Embryonic facial prominence (tissue), 1 donor: Measurements from ENCODE around the gene LURAP1L.
A peak's percentile ranks its signal among the peaks of the same experiment; 100 is the strongest.

Experiments used
- DNase-seq: peaks from one replicate; pipeline ENCODE4 v3.0.0-alpha.2; 2016; ENCODE audit errors: extremely low spot score

The LURAP1L gene

DNA sequence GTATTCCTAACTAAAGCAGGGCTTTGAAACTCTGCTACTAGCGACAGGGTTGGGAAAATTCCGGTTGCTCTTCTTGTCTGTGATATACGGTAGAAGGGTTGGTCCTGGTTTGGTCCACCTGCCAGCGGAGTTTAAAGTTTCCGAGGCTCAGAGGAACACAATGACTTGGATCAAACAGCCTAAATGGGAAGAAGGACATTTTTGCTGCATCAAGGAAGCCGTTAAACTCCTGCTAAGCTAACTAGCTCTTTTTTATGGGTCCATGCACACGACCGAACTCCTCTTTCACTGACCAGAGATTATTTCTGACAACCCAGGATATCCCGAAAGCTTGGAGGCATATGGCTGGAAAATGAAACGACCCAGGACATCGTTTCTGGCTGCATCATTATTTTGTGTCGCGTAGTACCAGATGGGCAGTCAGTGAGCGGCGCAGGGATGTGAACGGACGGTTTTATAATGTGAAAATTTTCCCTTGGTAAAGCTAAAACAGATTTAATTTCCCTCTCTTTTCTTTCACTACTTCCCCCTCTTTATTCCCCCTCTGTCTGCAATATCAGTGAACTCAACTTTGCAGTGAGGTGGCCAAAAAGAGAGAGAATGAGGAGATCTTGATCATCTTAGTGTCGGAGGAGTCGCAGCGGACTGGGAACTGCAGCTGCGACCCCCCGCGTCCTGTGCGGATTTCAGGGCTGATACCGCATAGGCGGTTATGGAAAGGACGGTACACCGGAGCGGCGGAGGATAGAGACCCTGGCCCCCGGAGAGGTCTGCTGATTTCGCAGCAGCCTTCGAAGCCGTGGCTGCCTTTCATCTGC is at the start of gene LURAP1L:
Gene LURAP1L, plus strand, starts transcription at position 160 of the 818 bp plus-strand sequence. CDS start 696 bp downstream, outside the sequence.
- DNase-seq = peak; percentile 44

DNA sequence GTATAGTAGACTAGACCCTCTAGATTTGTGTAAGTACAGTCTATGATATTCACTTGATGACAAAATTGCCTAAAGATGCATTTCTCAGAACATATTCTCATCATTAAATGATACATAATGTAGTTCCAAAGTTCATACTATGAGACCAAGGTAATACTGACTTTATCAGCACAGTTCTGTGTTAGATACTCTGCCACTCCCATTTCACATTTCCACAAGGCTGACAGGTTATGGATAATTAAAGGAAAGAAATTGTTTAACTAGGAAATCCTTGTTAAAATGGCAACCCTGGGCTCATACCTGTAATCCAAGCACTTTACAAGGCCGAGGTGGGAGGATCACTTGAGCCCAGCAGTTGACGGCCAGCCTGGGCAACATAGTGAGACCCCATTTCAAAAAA is 48.0 kb upstream of the LURAP1L start:
- no peak for DNase-seq

GRCh38 chr9:12730198-12730597 is 44.6 kb upstream of the LURAP1L start:
- DNase-seq = no peak

DNA sequence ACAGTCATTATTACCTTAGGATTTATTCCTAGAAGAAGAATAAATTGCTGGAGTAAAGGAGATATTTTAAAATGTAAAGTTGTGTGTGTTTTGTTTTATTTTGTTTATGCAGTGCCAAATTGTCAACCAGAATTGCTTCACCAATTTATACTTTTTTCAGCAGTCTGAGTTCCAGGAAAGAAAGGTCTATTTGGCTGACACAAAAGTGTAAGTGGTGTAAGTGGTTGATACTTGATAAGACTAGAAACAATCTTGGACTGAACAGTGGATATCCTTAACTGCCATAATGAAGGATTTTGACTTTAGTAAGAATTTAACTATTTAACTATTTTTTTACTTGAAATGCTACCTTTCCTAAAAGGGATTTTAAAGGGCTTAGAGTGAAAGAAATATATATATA is 43.9 kb upstream of the LURAP1L start:
- no peak for DNase-seq

DNA sequence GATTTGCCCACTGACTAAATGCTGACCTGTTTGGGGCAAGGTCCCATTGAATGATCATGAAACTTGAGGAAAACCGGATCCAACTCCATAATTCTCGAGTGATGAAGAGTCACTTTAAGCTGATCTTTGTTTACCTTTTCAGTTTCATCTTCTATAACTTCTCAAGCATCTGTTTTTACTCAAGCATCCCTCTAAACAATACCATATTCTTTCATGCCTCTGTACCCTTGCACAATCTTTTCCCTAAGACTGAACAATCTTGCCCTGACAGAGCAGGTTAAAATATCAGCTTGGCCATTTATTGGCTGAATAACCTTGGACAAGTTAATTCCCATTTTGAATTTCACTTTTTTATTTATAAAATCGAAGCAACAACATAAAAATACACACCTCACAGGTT is 41.8 kb upstream of the LURAP1L start:
- DNase-seq = no peak

DNA sequence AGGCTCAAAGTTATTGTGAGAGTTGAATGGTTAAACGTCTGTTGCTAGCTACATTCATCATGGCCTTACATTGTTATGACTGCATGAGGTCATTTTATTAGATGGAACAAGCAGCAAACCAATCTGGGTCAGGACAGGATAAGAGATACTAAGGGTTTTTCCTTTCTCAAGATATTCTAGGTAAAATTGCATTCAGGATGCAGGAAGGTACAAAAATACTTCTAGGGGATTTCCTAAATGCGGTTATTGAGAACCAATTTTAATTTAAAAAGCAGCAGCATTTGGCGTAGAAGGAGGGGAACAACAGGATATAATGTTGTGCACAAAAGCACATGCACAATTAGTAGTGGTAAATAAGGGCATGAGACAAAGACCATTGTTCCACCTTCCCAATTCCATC is 39.2 kb upstream of the LURAP1L start:
- DNase-seq = no peak

DNA sequence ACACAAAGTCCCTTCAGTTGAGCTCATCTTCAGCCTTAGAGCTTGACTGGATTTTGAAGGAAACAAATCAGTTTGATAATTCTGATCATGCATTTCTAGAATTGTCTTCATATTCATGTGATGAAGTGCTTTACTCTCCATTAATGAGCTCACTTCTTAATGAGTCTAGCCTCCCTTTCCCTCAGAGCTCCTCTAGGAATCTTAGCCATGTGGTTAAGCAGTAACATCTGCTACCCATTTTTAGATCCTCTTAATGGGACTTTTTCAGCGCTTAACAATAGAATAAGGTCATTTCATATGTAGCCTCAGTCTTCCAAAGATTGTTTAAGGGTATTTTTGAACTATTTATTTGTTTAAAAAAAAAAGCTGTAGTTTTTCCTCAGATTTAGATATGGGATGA is 36.9 kb upstream of the LURAP1L start:
- DNase-seq = no peak

DNA sequence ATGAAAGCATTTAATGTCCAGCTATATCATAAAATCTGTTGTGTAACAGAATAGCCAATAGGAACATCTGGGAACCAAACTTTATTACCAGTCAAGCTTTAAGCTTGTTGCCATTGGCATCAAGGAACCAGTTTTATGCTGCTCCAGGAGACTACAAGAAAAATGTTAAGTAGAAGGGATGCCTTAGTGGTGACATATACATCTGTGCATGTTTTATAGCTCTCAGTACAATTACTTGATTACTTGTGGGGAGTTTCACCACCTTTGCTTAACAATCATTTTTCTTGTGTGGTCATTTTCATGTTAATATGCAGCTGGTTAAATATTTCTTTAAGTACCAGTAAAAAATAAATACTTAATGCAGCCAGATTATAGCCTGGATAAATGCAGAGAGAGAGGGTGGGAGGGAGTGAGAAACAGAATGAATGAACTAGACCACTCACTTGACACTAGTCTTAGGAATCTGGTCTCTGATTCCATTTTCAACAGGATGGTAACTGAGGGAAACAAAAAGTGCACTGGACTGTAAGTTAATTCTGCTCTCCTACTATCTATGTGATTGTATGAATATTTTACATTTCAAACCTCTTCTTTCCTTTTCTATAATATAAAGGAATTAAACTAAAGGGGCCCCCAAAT is 35.7 kb upstream of the LURAP1L start:
- no peak for DNase-seq

DNA sequence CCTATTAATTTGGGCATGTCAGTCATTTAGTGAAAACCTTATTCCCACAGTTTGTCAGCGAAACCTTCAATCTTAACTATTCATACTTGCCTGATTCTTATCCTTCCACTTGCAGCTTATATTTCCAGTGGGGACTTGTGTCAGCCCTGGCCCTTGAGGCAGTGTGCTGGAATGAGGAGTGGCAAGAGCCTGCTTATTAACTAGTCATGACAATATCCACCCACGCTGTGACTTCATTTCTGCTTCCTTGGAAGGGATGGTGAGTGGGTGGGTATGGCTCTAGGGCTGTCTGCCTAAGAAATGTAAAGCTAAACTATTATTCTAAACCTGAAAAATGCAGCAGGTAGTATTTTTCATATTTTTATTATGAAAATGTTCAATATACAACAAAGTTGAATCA is 34.0 kb upstream of the LURAP1L start:
- no peak for DNase-seq

GRCh38 chr9:12748016-12748415 is 26.8 kb upstream of the LURAP1L start:
- no peak for DNase-seq

- no peak for DNase-seq
Measured at GRCh38 chr9:12748954-12749353, 25.9 kb upstream of the LURAP1L start.

DNA sequence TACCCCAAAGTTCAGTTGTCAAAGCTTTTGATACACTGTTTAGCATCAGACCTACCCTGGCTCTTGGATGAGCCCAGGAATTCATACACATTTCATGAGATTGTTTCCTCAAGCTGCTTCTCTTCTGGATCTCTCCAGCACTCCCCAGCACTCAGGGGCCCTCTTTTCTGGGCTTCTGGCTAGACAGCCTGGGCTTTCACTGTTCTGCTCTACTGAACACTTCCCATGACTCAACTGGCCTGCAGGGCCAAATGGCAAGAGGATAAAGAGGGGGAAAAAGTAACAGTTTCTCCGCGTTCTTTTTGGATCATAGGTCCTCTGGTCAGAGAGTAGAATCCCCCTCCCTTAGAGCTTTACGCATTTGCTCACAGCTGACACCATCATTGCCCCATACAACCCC is 20.9 kb upstream of the LURAP1L start:
- DNase-seq = no peak

DNA sequence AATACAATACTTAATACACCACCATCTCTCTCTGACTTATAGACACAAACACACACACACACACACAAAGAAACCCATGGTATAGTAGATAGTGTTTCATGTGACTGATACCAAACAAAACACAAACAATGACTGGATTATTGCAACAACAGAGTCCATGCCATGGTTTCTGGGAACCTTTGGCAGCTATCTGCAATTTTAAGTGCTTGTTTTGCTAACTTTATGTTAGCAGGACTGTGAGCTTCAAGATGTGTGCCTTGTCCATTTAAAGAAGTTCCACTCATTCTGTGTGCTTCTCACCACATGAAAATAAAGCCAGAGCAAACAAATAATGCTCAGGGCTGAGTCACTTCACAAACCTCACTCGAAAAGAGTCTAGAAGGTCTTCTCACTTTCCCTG is 15.1 kb upstream of the LURAP1L start:
- DNase-seq = no peak

DNA sequence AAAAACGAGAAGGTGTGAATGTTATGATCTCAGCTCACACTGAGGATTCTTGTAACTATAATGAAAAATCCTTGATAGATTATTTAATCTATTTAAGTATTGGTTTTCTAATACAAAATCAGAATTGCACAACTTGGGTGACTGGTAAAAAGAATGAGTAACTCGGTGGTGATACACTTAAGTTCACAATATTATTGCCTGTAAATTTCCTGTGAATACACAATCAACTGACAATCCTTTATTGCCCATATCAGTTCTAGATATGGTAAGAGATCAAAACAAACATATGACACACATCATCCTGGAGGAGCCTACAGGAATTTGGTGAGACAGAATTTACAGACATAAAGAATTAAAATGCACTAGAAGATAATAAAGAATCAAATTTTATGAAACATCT is 14.1 kb upstream of the LURAP1L start:
- no peak for DNase-seq

DNA sequence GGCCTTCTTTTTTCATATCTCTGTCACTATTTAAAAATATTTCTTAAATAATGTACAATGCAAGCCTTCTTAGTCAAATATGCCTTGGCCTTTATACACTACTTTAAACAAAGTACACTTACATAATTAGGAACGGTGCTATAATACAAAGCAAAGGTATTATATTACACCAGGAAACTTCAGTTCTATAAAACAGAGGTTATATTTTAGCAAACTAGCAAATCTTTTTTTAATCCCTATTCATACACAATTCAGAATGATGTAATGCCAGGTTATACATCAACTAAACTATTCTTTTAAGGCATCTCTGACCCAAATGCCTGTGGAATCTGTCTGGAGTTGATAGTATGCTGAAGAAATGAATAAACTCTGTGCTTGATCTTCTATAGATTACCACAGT is 10.7 kb upstream of the LURAP1L start:
- no peak for DNase-seq

- no peak for DNase-seq
Measured at GRCh38 chr9:12765088-12765798, 9.6 kb upstream of the LURAP1L start.

DNA sequence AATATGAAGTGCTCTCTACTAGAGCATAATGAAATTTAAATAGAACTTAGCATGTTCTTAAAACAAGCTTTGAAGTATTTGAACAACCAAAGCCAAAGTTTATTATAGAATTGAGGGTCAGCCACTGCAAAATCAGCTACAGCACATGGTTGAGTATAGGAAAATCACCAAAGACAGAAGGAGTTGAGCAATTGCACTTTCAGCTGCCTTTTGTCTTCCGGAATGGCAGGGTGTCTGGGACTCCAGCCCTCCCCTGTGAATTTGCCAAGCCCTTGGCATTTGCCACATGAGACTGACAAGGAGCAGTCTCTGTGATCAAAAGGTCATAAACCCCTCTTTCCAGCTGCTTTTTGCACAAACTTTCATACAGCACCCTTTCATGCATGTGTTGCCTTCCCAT is 8.5 kb upstream of the LURAP1L start:
- DNase-seq = no peak

- DNase-seq = no peak
Measured at GRCh38 chr9:12770261-12770660, 4.6 kb upstream of the LURAP1L start.

- no peak for DNase-seq
Measured at GRCh38 chr9:12771891-12772290, 2.9 kb upstream of the LURAP1L start.

DNA sequence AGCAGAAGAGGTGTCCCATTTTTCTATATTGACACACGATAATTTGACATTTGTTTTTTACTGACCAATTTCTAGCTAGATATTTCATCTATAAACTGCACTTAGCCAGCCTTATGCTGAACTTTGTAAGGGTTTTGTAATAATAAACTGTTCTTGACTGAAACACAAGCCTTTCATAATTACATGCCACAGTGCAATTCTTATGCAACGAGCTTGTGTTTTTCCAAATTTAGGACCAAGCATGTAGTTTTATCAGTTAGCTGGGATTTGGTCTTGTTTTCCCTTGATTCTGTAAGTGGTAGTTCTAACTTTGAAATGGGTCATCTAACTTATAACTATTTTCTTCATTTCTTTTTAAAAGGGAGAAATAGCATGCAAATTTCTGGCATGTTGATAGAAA is 1.3 kb upstream of the LURAP1L start:
- no peak for DNase-seq

GRCh38 chr9:12775679-12776512 is 1.1 kb downstream of the LURAP1L start:
- no peak for DNase-seq

GRCh38 chr9:12776513-12777055 is 1.8 kb downstream of the LURAP1L start:
- DNase-seq = peak; percentile 36
